GM19467 (cell line): Measurements from ENCODE around the gene PFKL.
"Not testable (repeated sequence)": the region's sequence is repeated elsewhere in the genome, so short reads cannot be mapped to it uniquely, and the experiment has no call there.

Experiments
- ATAC-seq: cut with Tn5 transposase; IDR thresholded peaks from one replicate; pipeline ENCODE4 v1.9.1; 2021; ENCODE audit warnings: mild to moderate bottlenecking, moderate library complexity; ENCODE audit not compliant: unreplicated experiment

The PFKL gene

GRCh38 chr21:44337941-44338895 is 38.4 kb downstream of the PFKL start:
- ATAC-seq = no peak

DNA sequence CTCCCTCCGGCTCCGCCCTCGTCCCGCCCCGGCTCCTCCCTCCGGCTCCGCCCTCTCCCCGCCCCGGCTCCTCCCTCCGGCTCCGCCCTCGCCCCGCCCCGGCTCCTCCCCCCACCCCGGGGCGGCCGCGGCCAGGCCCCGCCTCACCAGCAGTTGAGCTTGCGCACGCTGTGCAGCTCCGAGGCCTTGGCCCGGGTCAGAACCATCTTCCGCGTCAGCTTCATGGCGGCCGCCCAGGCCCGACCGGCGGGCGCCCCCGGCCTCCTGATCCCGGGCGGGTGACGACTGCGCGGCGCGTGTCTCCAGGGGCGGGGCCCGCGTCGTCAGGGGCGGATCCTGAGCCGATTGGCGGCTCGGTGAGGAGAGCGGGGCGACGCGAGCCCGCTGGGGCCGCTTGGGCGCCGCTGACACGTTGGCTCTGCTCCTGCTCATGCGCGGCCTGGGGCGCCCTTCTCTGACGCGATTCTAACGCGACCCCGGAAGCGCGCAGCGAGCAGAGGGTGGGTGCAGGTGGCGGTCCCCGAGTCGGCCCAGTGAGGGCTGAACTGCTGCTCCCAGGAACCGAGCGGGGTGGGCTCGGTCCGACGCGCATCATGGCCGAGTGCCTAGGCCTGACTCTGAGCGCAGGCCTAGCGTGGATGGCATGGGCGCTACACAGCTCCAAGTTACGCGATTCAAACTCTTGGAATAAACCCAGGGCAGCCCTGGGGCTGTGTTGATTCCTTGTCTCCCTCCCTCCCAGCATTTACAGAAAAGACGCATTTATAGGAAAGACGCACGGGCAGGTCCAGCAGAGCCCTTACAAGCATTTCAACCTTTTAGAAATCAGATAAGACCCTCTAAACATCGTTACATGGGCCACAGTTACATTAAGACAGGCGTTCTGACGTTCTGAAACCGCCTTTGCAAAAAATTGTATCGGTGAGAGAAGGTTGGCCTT is 39.4 kb downstream of the PFKL start, which contains the start of gene CFAP410:
Gene CFAP410, minus strand, starts transcription at position 420 of the 940 bp plus-strand sequence. Its CDS starts 196 bp downstream, at position 224.
- ATAC-seq = peak; percentile 85

DNA sequence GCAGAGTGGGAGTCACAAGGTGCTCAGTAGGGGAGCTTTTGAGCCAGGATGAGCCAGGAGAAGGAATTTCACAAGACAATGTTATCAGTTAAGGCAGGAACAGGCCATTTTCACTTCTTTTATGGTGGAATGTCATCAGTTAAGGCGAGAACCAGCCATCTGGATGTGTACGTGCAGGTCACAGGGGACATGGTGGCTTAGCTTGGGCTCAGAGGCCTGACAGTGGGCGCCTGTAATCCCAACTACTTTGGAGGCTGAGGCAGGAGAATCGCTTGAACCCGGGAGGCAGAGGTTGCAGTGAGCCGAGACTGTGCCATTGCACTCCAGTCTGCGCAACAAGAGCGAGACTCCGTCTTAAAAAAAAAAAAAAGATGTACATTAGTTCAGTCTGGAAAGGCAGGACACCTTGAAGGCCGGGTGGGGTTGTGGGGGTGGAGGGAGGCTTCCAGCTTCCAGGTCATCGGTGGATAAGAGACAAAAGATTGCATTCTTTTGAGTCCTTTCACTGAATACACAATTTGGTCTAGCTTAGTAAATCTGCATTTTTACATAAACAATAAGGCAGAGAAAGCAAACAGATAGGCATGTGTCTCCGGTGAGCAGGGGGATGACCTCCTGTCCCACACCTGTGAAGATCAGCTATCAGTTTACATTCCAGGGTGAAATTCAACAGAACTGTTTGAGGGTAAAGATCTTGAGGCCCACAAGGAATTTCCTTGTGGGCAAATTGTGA is 42.0 kb downstream of the PFKL start:
- not testable (repeated sequence) for ATAC-seq

DNA sequence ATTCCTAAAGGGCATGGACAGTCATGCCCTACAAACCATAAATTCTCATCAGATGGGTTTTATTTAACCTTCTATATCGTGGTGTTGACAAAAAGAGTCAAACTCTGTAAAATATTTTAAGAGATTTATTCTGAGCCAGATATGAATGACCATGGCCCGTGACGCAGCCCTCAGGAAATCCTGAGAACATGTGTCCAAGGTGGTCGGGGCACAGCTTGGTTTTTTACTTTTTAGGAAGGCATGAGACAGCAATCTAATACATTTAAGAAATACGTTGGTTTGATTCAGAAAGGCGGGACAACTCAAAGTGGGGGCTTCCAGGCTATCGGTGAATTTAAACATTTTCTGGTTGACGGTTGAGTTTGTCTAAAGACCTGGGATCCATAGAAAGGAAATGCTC is 43.1 kb downstream of the PFKL start:
- not testable (repeated sequence) for ATAC-seq

GRCh38 chr21:44344541-44345183 is 44.8 kb downstream of the PFKL start:
- ATAC-seq = no peak

DNA sequence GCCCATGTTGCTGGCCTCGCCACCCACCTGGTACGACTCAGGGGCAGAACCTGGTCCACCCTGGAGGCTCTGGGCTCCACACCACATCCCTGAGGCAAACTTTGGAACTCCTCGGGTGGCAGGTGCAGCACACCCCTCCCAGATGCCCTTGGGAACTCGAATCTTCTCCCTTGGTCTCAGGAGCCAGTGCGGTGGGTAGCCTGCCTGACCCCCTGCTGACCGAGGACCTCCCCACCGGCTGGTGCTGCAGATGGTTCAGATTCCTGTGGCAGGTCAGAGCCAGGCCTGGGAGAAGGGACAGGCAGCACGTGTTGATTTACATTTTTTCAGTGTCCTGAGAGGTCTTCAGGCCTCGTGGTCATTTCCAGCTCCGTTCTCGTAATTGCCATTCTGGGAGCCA is 45.6 kb downstream of the PFKL start:
- ATAC-seq = no peak

- ATAC-seq = no peak
Observed at GRCh38 chr21:44347911-44348451, 48.1 kb downstream of the PFKL start.

- ATAC-seq = no peak
Observed at GRCh38 chr21:44348861-44349260, 49.0 kb downstream of the PFKL start.

DNA sequence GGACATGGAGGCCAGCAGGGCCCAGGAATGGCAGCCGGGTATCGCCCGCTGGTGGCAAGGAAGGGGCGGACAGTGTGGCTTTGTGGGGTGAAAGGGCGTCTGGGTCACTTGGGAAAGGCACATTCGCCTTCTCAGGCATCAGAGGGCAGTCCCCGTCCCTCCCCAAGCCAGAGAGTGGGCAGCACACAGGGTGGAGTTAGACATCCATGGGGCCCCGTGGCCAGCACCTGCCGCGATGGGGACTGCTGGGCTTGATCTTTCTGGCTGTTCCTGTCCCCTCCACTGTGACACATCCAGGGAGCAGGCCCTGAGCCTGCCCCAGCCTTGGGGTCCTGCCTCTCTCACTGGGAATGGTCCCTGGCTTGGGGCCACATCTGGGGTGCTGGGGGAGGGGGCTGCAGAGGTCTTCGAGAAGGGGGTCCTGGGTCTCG is 49.6 kb downstream of the PFKL start:
- no peak for ATAC-seq

DNA sequence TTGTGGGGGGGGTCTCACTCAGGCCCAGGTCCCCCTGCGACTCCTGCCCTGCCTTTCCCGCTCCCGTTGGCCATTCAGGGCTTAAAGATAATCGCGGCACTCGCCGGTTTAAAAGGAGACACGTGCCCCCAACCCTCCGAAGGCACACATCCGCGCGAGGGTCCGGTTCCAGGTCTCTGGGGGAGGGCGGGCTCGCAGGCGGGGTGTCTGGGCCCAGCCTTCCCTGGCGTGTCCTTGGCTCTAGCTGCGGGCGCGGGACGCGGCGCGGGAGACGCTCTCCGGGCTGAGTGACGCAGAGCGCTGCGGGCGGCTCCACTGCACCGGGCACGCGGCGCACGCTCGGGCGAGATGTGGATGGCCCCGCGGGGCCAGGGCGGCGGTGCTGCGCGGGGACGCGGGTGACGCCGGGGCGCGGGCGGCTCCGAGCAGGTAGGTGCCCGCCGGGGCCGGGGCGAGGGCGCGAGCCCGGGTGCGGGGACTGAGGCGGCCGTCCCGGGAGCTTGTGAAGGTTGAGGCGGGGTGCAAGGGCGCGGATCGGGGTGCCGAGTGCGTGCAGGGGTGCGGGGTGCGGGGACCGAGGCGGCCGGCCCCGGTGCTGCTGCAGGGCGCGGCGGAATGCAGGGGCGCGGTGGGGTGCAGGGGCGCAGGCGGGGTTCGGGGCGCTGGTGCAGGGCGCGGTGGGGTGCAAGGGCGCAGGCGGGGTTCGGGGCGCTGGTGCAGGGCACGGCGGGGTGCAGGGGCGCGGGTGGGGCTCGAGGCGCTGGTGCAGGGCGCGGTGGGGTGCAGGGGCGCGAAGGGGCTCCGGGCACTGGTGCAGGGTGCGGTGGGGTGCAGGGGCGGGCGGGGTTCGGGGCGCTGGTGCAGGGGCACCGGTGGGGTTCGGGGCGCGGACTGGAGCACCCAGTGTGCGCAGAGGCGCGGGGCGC is 50.3 kb downstream of the PFKL start:
- no peak for ATAC-seq

DNA sequence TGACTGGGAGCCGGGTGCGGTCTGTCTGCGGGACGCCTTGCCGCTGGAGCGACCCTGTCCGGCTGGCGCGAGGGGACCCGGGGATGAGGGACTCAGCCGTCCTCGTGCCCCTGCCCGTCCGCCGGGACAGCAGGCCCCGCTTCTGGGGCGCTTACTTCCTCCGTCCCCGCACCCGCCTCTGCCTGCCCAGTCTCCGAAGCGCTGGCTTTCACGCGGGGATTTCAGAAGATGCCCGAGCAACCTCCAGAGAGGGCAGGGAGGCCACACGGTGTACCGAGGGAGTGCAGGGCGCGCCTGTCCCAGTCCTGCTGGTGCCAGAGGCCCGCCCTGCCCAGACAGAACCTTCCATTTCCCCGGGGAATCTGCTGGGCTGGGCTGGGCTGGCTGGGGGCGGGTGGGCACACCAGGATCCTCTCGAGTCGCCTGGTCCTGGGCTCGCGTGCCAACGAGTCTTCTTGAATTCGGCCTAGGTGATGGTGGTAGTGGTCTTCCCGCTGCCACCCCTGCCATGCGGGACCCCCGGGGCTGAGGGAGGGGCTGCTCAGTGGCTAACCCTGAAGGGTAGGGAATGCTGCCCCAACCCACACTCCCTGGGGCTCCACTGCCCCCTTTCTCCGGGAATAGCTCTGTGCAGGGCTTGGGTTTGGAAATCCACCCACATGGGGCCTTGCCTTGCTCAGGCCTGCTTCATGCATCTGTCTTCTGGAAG is 51.1 kb downstream of the PFKL start:
- ATAC-seq = no peak

DNA sequence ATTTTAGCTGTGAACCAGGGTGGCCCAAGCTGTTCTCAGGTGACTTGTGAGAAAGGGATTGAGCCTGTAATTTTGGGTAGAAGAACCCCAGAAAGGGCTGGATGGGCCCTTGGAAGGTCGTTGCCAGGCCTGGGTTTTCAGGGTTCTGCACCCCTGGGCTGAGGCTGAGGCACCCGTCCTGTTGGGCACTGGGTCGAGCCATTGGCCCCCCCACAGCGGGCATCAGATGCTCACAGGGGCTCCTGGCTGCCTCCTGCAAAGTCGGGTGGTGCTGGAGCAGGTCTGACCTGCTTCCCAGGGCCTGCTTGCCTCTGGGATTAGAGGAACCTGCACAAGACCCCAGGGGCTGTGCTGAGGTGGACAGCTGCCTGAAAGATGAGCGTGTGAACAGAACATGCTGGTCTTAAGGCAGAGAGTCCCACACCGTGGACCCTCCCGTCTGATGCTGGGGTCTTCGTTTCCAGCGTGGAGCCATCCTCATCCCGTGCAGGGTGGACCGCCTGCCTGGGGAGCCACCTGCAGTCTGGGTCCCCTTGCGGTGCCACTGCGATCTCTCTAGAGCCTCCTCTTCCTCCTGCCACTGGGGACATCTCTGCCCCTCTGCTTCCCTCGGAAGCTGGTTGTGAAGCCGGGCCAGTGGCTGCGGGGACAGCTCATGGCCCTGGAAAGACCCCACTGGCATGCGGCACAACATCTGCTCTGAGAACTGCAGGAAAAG is 51.8 kb downstream of the PFKL start:
- ATAC-seq = no peak

GRCh38 chr21:44352253-44352860 is 52.5 kb downstream of the PFKL start:
- no peak for ATAC-seq

GRCh38 chr21:44353191-44353970 is 53.5 kb downstream of the PFKL start, which contains the start of gene TRPM2:
Gene TRPM2, plus strand, starts transcription at chr21:44353621. Its CDS starts 80 bp downstream, at chr21:44353701.
- ATAC-seq = no peak

- no peak for ATAC-seq
Observed at GRCh38 chr21:44354001-44354405, 54.1 kb downstream of the PFKL start.
